Hematopoietic multipotent progenitor cell treated with erythropoietin and hydrocortisone succinate and interleukin-3 and kit ligand, for 15 days (in vitro differentiated cells): ENCODE results near the gene CLDN4.
"Not testable (repeated sequence)": the region's sequence is repeated elsewhere in the genome, so short reads cannot be mapped to it uniquely, and the experiment has no call there.

Source experiments
- DNase-seq: peaks from one replicate; pipeline ENCODE4 v3.0.0-alpha.2; 2015; ENCODE audit warnings: low spot score

The CLDN4 gene

DNA sequence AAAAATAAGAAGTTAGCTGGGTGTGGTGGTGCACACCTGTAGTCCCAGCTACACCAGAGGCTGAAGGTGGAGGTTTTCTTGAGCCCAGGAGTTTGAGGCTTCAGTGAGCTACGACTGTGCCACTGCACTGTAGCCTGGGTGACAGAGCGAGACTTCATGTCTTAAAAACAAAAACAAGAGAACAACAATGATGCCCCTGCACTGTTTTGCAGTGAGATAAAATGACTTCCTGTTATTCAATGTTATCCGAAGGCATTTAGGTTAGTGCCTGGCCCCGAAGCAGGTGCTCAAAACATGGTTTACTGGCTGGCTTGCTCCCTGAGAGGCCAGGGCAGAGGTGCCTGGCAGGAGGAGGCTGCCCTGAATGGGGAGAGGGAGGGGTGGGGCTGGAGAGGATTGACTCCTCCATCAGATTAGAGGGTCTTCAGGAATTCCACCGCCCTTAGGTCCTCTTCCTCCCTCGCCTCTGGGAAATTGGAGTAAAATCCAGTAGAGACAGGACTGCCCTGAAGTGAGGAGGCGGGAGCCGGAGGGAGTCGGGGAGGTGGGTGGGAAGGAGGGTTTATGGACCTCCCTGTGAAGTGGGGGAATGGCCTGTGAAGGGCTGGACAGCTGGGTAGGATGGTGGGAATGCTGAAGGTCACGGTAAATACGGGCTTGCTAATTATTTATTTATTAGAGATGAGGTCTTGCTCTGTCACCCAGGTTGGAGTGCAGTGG, 6.8 kb upstream of the CLDN4 start:
- DNase-seq = no peak

DNA sequence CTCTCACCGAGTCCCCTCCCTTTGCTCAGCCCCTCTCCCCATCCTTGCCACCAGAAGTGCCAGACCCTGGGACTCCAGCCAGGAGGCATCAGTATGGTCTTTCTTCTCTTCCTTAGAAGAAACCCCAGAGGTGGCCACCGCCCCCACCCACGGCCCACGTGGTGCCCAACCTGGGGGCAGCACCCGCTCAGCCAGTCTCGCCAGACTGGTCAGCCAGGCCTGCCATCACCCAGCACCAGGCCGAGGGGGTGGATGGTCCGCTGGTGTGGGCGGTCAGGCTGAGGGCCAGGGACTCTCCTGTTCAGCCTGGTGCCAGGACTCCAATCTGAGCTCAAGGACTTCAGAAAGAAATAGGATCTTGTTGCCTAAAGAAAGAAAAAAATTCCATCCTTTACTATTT, 5.8 kb upstream of the CLDN4 start:
- no peak for DNase-seq

DNA sequence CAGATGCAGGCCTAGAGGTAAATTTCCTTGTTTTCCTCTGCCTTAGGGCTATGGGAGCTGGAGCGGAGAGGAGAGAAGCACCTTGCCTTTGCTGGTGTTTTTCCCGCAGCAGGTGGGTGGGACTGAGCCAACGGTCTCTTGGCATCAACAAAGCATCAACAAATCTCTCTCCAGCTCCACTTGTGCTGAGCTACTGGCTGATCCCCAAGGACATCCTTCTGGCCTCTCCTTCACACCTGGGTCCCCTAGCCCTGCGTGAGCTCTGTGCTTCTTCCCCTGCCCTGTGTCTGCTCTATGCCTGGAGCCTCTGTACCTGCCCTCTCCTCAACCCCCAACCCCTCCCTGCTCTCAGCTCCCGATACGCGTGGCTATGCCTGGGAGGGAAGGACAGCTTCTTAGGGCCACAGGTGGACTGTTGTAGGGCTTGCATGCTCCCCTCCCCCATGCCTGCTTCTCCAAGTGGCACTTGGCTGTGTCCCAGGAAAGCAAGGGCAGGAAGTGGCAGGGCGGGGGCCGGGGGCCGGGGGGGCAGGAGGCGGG, 3.2 kb upstream of the CLDN4 start:
- no peak for DNase-seq

DNA sequence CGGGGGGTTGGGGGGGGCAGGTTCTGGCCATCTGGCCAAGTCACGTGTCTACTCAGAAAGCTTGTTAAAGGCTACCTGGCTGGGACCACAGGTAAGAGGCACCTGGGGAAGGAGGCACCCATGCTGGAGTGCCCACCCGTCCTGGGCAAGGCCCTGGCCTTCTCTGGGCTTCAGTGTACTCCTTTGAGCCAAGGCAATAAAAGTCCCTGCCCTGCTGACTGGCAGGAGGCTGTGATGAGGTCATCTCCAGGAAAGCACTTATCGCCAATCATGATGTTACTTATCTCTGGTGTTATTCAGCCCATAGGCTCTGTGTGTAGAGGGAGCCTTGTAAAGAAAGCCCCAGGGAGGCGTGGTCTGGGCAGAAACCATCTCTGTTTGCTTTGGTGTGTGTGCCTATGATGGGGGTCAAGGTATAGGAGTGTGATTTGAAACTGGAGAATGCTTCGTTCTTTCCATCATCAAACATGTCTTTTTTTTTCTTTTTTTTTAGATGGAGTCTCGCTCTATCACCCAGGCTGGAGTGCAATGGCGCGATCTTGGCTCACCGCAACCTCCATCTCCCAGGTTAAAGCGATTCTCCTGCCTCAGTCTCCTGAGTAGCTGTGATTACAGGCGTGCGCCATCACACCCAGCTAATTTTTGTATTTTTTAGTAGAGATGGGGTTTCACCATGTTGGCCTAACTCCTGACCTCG, 2.5 kb upstream of the CLDN4 start:
- DNase-seq = no peak

DNA sequence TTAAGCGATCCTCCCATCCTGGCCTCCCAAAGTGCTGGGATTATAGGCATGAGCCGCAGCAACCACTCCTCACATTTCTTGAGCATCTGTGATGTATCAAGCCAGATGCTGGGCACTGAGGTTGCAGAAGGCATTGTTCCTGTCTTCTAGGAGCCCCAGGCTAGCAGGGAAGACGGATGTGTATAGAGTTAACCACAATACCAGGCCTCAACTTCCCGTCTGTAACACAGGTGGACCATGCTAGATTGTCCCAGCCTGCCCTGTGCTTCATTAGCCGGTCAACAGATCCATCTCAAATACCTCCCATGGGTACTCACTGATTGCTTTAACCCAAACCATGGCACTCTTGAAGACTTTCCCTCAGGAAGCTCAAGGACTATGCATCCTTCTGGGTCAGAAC, 1.8 kb upstream of the CLDN4 start:
- DNase-seq = no peak

DNA sequence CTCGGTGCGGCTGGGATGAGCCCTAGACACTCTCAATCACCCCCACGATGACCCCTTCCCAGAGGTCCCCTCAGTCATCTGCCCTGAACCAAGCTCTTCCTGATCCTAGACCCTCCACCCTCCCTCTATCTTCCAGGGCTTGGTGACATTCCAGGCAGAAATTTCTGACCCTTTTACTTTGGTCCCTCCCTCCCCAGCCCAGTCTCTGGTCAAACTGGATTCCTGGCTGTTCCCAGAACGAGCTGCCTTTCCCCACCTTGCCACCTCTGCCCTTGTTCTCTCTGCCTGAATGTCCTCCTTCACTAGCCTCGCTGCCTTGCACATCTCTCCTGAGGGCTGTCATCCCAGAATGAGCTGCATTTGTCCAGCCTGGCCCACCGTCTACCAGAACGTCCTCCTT, 1.3 kb upstream of the CLDN4 start:
- DNase-seq = no peak

DNA sequence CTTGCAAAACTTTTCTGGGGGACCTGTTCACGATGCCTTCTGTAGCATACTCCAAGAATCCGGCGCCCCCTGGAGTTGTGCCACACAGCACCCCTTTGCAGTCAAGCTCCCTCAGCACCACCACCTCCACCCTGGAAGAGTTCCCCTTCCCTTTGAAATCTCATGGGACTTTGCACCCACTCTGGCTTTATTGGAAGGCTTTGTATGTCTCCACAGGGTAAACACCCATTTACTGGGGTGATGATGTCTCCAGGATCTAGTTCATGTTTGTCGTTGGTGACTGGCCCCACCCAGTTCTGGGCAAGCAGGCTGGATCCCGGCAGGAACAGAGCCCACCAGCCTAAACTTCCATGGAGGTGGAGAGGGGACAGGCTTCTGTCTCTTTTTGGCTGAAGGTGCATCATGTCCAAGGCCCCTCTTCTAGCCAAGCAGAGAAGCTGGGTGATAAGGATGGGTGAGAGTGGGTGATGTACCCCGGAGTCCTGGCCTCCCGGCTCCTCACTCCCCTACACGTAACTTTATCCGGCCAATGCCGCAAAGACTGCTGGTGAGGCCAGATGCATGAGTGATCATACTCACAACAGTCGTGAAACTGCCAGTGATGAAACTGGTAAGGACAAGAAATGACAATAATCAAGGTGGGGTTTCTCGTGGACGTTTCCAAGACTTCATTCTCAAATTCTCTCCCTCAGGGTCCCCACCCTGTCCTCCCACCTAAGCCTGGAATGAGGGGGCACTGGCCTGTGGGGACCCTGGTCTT, 695 bp upstream of the CLDN4 start:
- no peak for DNase-seq

DNA sequence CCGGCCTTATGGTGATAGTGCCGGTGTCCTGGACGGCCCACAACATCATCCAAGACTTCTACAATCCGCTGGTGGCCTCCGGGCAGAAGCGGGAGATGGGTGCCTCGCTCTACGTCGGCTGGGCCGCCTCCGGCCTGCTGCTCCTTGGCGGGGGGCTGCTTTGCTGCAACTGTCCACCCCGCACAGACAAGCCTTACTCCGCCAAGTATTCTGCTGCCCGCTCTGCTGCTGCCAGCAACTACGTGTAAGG, 713 bp downstream of the CLDN4 start:
- DNase-seq = no peak

DNA sequence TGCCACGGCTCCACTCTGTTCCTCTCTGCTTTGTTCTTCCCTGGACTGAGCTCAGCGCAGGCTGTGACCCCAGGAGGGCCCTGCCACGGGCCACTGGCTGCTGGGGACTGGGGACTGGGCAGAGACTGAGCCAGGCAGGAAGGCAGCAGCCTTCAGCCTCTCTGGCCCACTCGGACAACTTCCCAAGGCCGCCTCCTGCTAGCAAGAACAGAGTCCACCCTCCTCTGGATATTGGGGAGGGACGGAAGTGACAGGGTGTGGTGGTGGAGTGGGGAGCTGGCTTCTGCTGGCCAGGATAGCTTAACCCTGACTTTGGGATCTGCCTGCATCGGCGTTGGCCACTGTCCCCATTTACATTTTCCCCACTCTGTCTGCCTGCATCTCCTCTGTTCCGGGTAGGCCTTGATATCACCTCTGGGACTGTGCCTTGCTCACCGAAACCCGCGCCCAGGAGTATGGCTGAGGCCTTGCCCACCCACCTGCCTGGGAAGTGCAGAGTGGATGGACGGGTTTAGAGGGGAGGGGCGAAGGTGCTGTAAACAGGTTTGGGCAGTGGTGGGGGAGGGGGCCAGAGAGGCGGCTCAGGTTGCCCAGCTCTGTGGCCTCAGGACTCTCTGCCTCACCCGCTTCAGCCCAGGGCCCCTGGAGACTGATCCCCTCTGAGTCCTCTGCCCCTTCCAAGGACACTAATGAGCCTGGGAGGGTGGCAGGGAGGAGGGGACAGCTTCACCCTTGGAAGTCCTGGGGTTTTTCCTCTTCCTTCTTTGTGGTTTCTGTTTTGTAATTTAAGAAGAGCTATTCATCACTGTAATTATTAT, 1.2 kb downstream of the CLDN4 start:
- no peak for DNase-seq

DNA sequence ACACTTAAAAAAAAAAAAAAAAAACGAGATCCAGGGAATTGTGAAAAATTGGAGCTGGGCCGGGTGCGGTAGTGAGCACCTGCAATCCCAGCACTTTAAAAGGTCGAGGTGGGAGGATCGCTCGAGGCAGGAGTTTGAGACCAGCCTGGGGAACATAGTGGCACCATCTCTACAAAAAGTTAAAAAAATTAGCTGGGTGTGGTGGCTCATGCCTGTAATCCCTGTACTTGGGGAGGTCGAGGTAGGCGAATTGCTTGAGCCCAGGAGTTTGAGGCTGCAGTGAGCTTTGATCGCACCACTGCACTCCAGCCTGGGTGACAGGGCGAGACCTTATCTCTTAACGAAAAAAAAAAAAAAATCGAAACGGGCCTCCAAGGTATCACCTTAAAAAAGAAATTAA, 2.0 kb downstream of the CLDN4 start:
- DNase-seq = no peak

DNA sequence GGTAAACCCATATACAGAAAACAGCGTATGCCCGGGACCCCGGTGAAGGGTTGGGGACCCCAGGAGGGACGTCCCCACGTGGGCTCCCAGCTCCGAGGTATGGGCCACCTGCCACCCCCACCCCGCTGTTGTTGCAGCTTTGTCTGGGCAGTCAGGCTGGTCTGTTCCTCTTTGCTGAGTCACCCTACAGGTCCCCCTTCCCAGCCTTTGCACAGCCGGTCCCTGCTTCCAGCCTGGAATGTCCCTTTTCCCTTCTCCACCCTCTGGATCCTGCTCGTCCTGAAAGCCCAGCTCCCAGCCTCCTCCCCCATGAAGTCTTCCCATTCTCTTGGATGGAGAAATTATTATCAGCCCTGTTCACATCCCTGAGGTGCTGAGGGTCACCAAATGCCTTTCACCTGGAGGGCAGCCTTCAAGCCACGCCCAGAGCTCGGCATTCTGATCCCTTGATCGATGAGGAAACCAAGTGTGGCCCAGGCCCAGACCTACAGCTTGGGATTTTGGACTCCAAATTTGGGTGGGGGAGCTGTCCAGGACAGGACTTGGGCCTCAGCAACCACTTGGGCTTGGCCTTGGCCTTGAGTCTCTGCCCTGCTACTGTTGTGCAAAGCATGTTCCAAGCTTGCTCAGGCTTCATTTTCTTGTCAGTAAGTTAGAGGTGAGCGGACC, 2.6 kb downstream of the CLDN4 start:
- DNase-seq = no peak

DNA sequence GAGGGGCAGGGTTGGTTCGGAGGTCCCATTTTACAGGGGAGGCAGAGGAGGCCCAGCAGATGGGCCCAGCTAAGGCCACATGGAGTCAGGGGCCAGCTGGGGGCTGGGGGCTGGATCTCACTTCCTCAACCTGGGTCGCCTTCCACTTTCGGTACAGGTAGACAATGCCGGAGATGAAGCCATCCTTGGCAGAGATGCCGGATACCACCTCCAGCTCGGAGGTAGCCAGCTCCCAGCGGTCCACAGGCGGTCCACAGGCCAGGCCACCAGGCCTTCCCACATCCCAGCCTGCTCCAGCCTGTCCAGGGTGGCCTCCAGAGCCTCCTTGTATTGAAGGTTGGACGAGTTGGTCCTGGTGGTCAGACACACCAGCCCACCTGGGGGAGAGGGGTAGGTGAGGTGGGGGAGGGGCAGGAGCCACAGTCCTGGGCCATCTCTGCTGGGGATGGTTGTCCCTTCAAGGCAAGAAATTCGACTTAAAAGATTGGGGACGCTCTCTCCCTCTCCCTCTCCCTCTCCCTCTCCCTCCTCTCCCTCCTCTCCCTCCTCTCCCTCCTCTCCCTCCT, 3.9 kb downstream of the CLDN4 start:
- no peak for DNase-seq

DNA sequence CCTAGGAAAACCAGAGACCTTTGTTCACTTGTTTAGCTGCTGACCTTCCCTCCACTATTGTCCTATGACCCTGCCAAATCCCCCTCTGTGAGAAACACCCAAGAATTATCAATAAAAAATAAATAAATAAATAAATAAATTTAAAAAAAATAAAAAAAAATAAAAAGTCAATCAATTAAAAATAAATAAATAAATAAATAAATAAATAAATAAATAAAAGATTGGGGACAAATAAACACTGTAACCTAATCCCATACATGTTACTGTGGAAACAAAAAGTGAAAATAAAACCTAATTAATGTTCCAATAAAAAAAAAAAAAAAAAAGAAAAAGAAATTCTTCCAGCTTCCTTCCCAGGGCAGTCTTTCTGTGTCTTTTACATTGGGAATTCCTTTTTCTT, 6.4 kb downstream of the CLDN4 start:
- not testable (repeated sequence) for DNase-seq

DNA sequence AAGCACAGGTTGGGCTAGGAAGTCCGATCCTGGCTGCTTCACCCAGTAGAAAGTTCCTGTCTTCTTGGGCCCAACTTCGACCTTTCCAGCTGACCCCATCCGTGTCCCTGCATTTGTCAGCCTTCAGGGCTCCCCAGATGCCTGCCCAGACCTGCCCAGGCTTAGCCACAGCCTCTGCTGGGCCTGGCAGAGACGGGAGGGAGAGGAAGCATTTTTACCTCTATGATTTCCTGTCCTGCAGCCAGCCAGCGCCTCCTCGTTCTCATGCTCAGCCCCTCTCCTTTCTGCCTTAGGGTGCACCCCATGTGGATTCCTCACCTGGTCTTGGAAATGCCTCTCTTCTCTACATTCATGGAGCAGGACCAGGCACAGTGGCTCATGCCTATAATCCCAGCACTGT, 7.8 kb downstream of the CLDN4 start:
- no peak for DNase-seq

DNA sequence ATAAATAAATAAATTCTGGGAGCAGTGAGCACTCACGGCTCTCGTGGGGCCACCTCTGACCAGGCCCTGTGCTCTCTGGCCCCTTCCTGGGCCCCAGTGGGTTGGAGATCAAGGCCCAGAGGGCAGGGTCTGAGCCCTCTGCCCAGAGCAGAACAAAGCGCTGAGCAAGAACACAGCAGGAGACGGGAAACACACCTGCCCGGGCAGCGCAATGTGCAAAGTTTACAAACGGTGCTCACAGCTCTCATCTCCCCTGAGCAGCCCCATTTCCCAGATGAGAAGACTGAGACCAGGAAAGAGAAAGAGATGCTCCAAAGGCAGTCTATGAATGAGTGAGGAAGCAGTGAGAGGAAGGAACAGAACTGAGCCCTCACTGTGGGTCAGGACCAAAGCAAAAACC, 8.5 kb downstream of the CLDN4 start:
- no peak for DNase-seq

DNA sequence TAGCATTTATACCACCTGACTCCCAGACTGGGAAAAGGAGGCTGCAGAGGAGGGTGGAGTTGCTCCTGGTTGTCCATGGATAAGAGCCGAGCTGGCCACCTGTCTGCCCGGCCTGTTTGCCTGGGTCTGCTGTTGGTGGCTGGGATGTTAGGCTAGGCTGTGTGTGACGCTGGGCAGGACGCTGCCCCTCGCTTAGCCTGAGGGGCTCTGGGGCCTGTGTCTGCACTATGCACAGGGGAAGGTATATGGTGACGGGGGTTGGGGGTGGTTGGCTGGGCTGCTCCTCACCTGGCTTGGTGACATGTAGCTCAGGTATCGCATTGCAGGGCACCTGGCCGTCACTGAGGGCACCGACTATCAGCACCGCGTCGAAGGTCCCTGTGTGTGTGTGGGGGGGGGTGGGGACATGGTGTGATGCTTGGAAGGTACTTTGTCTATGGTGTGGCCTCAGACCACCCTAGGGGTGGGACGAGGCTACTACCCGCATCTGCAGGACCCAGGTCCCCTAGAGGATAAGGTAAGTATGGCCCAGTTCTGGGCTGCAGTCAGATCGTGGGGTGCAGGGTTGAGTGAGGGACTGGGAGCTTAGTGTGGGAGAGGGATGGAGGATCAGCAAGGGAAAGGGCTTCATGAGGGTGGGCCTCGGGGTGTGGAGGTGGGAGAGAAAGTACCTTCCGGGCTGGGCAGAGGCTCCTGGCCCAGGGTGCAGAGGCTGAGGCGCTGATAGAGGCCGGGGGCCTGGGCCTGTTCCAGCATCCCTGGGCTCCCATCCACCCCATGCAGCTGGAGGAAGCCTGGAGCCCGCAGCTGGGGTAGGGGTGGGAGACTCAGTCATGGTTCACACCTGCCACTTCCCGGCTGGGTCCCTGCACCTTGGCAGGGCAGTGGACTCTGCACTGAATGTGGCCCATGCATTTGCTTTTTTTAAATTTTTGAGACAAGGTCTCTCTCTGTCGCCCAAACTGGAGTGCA, 9.2 kb downstream of the CLDN4 start:
- DNase-seq = no peak

DNA sequence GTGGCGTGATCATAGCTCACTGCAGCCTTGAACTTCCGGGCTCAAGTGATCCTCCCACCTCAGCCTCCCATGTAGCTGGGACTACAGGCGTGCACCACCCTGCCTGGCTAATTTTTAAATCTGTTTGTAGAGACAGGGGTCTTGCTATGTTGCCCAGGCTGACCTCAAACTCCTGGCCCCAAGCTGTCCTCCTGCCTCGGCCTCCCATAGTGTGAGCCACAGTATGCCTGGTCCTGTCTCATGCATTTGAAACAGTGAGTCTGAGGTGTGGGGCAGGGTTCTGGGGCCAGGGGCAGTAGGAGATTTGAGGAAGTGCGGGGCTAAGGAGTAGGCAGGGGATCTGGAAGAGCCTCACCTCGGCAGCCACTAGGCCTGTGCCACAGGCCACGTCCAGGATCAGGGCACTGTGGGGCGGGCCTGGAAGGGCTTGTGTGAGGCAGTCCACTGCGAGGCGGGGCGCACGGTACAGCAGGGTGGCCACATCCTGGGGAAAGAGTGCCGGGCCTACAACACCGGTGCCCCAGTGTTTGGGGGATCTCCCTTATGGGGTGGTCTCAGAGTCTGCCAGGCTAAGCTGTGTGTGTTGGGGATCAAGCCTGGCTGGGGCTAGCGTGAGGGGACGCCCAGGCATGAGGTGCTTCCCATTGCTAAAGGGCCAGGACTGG, 10.1 kb downstream of the CLDN4 start:
- no peak for DNase-seq

DNA sequence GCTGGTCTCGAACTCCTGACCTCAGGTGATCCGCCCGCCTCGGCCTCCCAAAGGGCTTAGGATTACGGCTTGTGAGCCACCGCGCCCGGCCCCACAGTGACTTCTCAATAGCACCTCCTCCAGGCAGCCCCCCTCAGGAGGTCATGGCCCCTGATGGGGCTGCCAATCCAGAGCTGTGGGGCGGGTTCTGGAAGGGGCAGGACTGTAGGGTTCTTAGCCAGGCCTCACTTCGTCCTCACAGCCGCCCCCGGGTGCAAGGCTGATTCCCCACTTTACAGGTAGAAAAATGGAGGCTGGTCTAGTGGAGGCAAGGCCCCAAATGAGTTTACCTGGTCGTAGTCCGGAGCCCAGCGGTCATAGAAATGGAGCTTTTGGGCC, 10.9 kb downstream of the CLDN4 start:
- no peak for DNase-seq

DNA sequence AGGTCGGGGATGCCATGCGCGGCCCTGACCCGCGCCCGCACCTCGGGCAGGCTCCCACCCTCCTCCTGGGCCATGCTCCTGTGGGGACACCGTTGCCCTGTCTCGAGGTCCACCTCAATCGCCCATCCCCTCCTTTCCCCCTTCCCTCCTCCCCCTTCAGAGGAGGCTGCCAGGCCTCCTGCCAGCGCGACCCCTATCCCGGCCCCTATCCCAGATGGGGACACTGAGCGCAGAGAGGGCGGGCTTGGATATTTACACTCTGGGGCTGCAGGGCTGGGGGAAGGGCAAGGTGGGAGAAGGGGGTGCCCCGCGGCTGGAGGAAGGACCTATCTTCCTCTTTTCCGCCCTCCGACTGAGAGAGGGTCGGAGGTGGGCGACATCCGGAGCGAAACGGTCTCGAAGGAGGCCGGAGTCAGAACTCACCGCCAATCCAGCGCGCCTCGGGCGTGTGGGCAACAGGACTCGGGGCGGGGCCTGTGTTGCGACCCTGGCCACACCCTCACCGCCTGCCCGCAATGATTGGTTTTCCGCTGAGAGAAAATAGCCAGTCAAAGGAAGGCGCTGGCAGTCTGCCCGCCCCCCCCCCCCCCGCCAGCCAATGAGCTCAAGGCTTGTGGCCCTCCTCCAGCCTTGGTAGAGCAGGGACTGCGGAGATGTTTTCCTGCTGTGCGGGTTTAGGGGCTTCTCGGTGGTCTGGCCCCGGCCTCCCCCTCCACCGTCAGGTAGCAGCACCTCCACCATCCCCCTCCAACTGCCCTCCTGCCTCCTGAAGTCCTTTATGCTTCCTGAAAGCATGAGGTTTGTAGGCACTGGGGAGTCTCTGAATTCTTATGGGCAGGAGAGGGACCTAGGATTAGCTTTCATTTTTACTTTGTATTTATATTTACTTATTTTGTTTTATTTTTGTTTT, 11.5 kb downstream of the CLDN4 start, which contains the start of gene METTL27:
METTL27 (minus strand) TSS at position 450 of the 910 bp plus-strand sequence; CDS start at position 74, 376 bp downstream.
- peak; percentile 95 for DNase-seq
